ENCODE data around the gene CAD.

The CAD gene

DNA sequence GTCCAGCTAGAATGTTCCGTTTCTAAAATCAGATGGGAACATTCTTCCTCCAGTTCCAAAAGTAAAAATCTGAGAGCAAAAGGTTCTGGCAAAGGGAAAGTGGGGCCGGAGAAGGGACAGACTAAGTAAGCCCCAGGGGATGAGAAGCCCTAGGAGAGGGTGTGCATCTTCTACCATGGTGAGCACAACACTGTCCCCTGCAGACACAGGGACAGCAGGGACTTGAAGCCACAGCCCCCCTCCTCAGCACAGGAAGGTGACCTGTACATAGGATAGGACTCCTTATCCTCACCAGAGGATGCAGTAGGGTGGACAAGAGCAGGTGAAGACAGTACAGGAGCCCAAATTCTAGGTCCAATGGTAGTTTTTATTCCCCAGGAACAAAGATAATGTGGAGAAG lies 17.9 kb upstream of the CAD start:
- DNase-seq = no peak

DNA sequence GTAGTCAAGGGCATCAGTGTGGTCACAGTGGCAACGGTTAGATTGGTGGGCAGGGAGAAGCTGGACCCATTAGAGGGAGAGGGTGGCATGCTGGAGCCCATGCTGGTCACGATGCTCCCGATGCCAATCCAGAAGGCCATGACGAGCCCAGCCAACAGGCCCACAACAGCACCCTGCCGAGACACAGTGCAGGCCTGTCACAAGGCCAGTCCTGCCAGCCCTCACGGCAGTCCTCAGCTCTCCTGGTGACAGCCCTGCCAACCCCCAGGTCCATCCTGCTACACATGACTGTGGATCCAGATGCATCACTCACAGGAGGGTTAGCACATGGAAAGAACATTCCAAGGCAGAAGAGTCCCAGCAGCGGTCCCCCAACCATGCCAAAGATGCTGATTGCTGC lies 15.5 kb upstream of the CAD start:
- DNase-seq = no peak

- DNase-seq = no peak
These were observed 14.3 kb upstream of the CAD start for GRCh38 chr2:27202854-27203253.

DNA sequence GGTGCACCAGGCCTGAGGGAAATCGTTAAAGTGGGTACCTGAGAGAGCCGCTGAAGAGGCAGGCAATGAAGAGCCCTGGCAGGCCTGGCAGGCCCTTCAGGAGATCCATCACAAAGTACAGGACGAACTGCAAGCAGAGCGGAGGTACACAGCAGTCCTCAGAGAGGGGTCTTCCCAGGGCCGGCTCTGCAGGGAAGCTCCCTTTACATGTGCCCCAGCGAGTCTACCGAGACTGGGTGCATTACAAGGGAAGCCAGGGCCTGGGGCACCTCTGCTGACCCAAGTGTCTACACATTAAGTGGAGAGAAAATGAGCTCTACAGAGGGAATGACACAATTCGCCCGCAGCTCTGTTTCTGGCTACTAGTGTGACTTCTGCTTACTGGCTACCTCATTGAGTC lies 13.4 kb upstream of the CAD start:
- DNase-seq = no peak

DNA sequence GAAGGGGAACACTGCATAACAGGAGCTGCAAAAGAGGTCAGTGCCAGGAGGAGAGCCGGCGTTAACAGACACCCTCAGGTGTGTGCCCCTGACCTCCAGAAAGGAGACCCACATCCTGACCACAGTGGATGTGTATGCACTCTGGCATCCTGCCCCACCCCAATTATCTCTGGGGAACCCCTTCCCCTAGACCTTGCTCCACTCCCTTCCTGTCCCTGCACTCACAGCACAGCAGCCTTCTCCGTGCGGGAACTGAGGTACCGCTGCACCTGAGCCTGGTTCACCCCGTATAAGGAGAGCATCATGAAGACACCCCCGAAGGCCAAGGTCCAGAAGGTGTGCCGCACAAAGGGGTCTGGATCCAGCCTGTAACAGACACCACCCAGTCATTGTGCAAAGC lies 12.6 kb upstream of the CAD start:
- DNase-seq = no peak

DNA sequence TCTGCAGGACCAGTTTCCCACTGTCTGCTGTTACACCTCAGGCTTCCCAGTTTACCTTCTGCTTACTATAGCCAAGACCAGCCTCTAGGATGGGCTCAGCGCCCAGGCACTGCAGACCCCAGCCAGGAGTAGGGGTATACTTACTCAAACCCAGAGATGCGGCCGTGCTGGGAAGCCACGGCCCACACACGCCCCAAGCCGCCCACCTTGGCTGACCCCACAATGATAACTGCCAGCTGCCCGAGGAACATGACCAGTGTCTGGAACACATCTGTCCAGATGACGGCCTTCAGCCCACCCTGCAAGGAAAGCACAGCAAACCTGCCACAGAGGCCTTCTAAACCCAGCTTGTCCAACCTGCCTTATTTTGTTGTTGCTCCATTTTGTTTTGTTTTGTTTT lies 12.0 kb upstream of the CAD start:
- DNase-seq = no peak

GRCh38 chr2:27206346-27206745 lies 10.8 kb upstream of the CAD start:
- DNase-seq = no peak

DNA sequence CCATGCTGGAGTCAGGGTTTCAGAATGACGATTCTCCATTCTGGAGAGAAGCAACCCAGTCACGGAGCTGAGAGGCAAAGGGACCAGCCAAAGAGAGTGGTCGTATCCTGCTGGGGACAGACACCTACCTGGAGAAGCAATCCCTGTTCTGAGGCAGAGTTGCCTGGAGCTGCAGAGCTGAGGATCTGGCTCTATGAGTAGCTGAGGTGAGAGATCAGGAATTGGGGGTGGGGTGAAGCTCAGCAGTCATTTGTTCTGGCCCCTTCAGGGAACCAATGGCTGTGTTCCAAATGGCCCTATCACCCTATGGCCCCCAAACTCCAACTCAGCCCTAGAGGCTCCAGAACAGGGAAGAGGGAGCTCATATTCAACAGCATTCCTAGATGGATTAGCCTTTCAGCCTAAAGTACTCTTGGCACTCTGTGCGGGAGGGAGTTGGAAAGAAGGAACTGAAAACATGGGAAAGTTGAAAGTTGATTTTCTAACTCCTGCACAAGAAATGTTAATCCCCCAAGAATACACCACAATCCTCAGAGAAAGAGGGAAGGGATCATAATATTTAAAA lies 8.6 kb upstream of the CAD start:
- DNase-seq = no peak

DNA sequence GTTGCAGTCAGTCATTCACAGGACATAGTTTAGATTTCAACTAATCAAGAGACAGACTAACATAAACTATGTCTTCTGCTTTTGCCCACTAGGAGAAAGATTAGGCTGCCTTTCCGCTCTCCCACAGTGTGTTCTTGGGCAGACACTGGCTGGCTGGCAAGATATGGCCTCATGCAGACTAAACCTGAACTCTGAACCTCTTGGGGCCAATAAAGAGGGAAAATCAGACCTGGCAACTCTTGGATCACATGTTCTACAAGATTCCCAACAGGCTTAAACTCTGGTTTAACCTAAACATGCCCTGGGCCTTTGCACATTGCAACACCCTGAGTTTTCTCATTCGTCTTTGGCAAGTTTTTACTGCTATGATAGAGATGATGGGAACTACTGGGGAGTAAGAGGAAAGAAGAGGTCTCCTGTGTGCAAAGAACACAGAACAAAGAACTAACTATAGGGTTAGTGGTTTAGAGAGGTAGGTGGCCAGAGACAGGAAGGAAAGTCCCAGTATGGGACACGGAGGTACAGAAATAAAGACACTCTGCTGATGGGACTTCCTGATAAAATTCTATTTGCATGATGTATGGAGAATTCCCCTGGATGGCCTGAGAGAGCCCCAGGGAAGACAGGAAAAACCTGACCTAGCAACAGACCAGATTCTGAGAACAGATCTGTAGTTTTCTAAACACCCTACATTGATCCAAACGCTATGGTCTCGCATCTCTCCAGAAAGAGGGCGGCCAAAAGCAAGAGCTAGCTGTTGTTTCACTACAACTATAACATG lies 7.4 kb upstream of the CAD start:
- DNase-seq = no peak

DNA sequence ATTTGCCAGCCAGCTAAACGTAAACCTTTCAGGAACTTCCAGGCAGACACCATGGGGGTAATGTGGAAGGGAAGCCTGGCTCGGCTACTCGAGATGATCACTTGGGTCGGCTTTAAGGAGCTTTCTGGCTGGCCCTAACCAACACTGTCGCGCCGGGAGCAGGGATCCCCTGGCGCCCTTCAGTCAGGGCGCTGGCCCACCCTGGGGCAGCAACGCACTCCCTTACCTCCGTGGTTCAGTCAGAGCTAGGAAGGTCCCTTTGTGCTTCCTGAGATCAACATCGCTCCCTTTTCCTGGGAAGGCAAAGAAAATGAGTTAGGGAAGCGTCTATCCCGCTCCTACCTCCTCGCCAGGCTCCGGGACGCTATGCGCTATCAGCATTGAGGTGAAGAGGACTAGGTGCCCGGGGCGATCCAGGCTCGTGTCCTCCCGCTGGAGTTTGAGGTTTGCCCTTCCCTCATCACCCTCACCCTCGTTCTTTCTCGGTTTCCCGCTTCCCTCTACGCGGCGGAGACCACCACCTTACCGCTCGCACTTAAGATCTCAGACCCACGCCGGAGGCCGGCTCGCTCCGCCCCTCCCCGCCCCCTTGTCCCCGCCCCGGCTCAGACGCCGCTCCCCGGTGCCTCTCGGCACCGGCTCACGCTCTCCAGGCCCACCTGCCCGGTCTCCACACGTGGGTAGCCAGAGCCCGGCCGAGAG lies 5.8 kb upstream of the CAD start:
- peak in 1 of 14 donors; percentile 48 for DNase-seq

DNA sequence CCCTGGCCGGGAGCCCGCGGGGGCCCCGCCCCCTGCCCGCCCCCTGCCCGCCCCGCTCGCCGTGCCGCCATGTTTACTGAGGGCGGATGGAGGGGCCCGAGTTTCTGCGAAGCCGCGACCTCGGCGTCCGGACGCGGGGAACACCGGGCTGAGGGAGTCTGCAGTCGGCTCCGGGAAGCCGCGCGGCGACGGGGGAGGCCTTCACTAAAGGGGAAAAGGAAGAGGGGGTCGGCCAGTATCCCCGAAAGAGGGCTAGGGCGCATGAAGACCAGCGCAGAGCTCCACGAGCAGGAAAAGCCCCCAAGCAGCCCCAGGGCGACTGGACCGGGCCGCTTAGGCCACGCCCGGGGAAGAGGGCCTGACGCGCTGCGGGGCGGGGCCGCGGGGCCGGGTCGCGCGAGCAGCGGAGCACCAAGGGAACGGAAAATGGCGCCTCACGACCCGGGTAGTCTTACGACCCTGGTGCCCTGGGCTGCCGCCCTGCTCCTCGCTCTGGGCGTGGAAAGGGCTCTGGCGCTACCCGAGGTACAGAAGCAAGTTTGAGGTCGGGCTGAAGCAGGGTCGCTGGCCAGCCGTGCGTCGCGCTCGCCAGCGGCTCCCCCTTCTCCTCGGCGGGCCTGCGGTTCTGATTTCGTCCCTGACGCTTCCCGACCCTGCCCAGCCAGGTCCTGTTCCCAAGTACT lies 5.1 kb upstream of the CAD start, which contains the start of the genes ATRAID and SLC5A6:
Gene ATRAID, plus strand, starts transcription at position 99 of the 683 bp plus-strand sequence. Its CDS starts 328 bp downstream, at position 427.
Gene SLC5A6, minus strand, starts transcription at position 326 of the 683 bp plus-strand sequence. CDS start 4,618 bp downstream, outside the sequence.
- peak; percentile 49 to 99 (median 94) for DNase-seq

DNA sequence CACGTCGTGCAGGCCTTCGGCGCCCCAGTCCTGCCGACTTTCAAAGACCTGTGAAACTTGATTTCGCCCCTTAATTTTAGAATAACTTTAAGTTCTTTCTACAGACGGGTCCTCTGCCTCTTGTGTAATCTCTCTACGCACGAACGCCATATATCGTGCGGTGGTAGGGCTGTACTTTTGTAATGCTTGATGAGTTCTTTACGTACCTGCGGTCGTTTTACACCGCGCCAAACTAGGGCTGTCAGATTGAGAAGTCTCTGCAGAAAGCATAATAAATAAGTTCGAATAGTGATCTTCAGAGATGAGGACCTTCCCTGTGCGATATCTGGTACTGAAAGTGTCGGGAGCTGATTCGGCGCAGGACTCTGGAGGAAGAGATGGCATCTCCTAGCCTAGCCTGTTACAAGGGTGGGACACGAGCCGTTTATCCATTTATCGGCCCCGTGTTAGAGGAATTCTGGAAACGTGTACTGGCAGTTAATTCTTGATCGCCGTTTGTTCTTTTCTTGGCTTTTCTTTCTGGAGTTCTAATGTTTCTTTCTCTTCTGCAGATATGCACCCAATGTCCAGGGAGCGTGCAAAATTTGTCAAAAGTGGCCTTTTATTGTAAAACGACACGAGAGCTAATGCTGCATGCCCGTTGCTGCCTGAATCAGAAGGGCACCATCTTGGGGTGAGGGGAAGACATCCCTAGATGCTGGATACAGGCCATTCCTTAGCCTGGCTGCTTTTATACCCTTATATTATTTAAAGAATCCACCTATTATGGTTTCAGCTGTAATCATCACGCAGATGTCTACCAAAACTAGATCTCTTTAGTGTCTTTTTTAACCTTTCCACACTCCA lies 4.3 kb upstream of the CAD start:
- peak in 2 of 14 donors; percentile 45 to 54 for DNase-seq

DNA sequence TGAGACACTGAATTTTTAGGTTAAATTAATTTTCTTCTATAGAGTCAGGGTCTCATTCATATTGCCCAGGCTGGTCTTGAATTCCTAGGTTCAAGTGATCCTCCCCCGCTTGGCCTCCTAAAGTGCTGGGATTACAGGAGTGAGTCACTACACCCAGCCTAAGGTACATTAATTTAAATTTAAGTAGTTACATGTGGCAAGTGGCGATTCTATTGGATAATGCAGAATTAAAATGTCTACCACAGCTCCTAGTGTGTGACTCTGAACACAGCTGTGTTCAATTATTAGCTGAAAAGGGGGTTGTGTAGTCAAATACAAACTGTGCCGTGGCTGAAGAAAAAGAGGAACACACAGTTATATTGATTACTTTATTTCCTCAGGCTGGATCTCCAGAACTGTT lies 2.2 kb upstream of the CAD start:
- DNase-seq = no peak

DNA sequence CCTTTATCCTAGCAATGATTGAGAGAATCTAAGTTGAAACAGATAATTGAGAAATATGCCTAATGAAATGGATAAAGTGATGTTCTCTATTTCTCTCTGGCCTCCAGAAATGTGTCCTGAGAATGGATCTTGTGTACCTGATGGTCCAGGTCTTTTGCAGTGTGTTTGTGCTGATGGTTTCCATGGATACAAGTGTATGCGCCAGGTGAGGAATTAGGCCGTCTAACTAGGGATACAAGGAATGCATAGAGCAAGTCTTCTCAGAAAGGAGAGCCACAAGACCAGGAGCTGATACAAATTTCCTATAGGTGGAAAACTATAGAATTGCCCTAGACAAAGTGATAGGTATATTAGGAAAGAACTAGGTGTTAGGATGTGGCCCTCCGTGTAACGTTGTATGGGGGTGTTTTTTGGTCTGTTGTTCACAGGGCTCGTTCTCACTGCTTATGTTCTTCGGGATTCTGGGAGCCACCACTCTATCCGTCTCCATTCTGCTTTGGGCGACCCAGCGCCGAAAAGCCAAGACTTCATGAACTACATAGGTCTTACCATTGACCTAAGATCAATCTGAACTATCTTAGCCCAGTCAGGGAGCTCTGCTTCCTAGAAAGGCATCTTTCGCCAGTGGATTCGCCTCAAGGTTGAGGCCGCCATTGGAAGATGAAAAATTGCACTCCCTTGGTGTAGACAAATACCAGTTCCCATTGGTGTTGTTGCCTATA lies 592 bp upstream of the CAD start:
- DNase-seq = no peak

- DNase-seq = no peak
These were observed 1.4 kb downstream of the CAD start for GRCh38 chr2:27218614-27219013.

DNA sequence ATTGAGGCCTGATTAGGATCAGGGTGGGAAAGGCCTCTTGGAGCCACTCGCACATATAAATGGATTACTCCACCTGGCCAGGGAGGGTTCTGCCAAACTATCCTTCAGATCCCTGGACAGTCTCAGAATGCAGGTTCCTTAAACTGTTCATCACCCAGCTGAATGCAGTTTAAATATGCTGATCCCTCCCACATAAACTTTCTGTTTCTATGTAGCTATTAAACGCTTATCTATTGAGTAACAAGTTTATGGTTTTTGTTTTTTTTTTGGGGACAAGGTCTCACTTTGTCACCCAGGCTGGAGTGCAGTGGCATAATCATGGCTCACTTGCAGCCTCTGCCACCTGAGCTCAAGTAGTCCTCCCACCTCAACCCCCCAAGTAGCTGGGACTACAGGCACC lies 1.9 kb downstream of the CAD start:
- no peak for DNase-seq

GRCh38 chr2:27220091-27220490 lies 2.9 kb downstream of the CAD start:
- DNase-seq = no peak

GRCh38 chr2:27221166-27221565 lies 4.0 kb downstream of the CAD start:
- DNase-seq = no peak

DNA sequence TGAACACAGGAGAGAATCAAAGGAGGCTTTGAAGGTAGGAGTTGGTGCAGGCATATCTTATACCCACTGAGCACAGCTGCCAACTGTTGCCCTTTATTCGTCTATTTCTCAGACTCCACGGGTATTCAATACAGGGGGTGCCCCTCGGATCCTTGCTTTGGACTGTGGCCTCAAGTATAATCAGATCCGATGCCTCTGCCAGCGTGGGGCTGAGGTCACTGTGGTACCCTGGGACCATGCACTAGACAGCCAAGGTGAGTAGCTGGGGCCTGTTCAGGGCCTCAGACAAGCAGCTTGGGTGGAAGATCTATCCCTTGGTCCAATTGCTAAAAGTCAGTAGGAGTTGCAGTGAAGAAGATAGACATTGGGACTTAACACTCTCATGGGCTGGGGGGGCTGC lies 5.2 kb downstream of the CAD start:
- DNase-seq = no peak

GRCh38 chr2:27223416-27223815 lies 6.2 kb downstream of the CAD start:
- DNase-seq = no peak

- no peak for DNase-seq
These were observed 8.4 kb downstream of the CAD start for GRCh38 chr2:27225526-27225925.

Data from C1 segment of cervical spinal cord (tissue), 14 donors.